GM23248 (cell line): ENCODE results near the gene MIEN1. TPM values are rescaled to one million over a fixed set of nuclear protein-coding genes. Genes with fewer than 3 reads are reported as not detected.
"Not testable (repeated sequence)": the region's sequence is repeated elsewhere in the genome, so short reads cannot be mapped to it uniquely, and the experiment has no call there.

Source experiments
- DNase-seq: peaks from one replicate; pipeline ENCODE4 v3.0.0-alpha.2; 2015
- H2AFZ ChIP-seq: fragments of 200-600 bp; sonication (generic); 2 replicates; pipeline ENCODE4 v1.6.1; 2016; ENCODE audit warnings: antibody characterized with exemption
- H3F3A ChIP-seq: fragments of 200-600 bp; sonication (generic); 2 replicates; pipeline ENCODE4 v1.6.1; 2016; ENCODE audit warnings: mild to moderate bottlenecking, antibody characterized with exemption, mixed run types; ENCODE audit not compliant: insufficient read depth
- H3K27ac ChIP-seq: fragments of 200-600 bp; sonication (generic); 2 replicates; pipeline ENCODE4 v1.5.1; 2016; ENCODE audit warnings: mild to moderate bottlenecking
- H3K27me3 ChIP-seq: fragments of 200-600 bp; sonication (generic); replicated peaks from 2 replicates; pipeline ENCODE4 v1.6.1; 2016; ENCODE audit warnings: mild to moderate bottlenecking; ENCODE audit not compliant: insufficient read depth
- H3K36me3 ChIP-seq: fragments of 200-600 bp; sonication (generic); 2 replicates; pipeline ENCODE4 v1.6.1; 2016; ENCODE audit warnings: low read depth, mild to moderate bottlenecking
- H3K4me1 ChIP-seq: fragments of 200-600 bp; sonication (generic); 2 replicates; pipeline ENCODE4 v1.6.1; 2016; ENCODE audit warnings: mild to moderate bottlenecking; ENCODE audit not compliant: insufficient read depth
- H3K4me2 ChIP-seq: fragments of 200-600 bp; sonication (generic); one replicate; pipeline ENCODE4 v1.6.1; 2016; ENCODE audit warnings: mild to moderate bottlenecking; ENCODE audit not compliant: unreplicated experiment
- H3K4me3 ChIP-seq: fragments of 200-600 bp; sonication (generic); 2 replicates; pipeline ENCODE4 v1.5.1; 2016; ENCODE audit warnings: mild to moderate bottlenecking
- H3K79me2 ChIP-seq: fragments of 200-600 bp; sonication (generic); 2 replicates; pipeline ENCODE4 v1.6.1; 2016; ENCODE audit warnings: mild to moderate bottlenecking; ENCODE audit not compliant: insufficient read depth
- H3K9ac ChIP-seq: fragments of 200-600 bp; sonication (generic); 2 replicates; pipeline ENCODE4 v1.6.1; 2016; ENCODE audit warnings: mild to moderate bottlenecking
- H3K9me2 ChIP-seq: fragments of 200-600 bp; sonication (generic); 2 replicates; pipeline ENCODE4 v1.6.1; 2016; ENCODE audit warnings: mixed run types, mild to moderate bottlenecking, moderate library complexity; ENCODE audit not compliant: insufficient read depth
- H3K9me3 ChIP-seq: fragments of 200-600 bp; sonication (generic); one replicate; pipeline ENCODE4 v1.6.1; 2017; ENCODE audit warnings: low read depth
- H4K20me1 ChIP-seq: fragments of 200-600 bp; sonication (generic); 2 replicates; pipeline ENCODE4 v1.6.0; 2016; ENCODE audit not compliant: insufficient read depth
- EZH2 ChIP-seq: fragments of 200-600 bp; sonication (generic); IDR thresholded peaks from 2 replicates; pipeline ENCODE4 v1.6.1; 2018; ENCODE audit warnings: antibody characterized with exemption, mild to moderate bottlenecking; ENCODE audit not compliant: insufficient read depth, poor library complexity, severe bottlenecking
- EZH2phosphoT487 ChIP-seq: fragments of 200-600 bp; sonication (generic); IDR thresholded peaks from 2 replicates; pipeline ENCODE4 v1.6.1; 2018; ENCODE audit warnings: antibody characterized with exemption, moderate library complexity, mild to moderate bottlenecking, low read depth; ENCODE audit not compliant: insufficient read depth
- WGBS, 2 experiments: methylation state at CpG; one replicate each; pipeline ENCODE4 v1.1.6; 2015 to 2017; ENCODE audit warnings: low lambda C conversion rate in 2 of 2, low coverage in 1 of 2; ENCODE audit errors: missing lambda C conversion rate in 2 of 2; 5-methylcytosine and 5-hydroxymethylcytosine counted together
- in situ Hi-C: fragments of 300-500 bp; cut with MboI; formaldehyde crosslinking; loops from 2 replicates; pipeline ENCODE4 v1.15.0; 2020
- polyA plus RNA-seq: library from polyadenylated mRNA; unstranded; fragments of >200 nt; fragmentation: Nextera tagmentation; extraction: Ambion mirVana; gene quantifications from 2 replicates; pipeline ENCODE4 v1.2.1, GENCODE V29; 2016
- total RNA-seq: library from RNA; depleted of rRNA; stranded (reverse); fragments of >200 nt; shearing (Covaris generic); gene quantifications from 2 replicates; pipeline ENCODE4 v1.2.3, GENCODE V29; 2014

Gene MIEN1
- total and polyA plus RNA-seq, 2 experiments from 2014 or later, result 33.6 to 85.4 TPM

DNA sequence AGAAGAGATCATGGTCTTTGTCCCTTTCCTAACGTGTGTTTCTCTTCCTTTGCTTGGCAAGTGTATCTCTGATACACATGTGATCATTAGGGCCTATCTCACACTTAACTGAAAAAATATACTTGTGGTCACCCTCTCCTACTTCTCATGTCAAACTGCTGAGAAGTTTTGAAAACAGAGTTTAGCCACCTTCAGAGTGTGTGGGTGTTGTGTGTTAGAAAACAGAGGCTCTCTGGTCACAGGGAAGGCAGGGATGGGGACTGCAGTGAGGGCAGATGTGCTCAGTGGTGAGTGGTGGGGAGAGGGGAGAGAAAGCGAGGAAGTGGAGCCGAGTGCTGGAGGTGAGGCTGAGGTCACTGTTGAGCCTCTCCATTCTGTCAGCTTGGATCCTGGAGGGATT is 36.8 kb upstream of the MIEN1 start:
- Histone ChIP-seq H3F3A (0 out of 2 replicates have a peak, but pooled peaks cover 9% of the 10 kb centered on the region), H3K4me3 (no peak overlapping the region), H3K27me3 (peaks cover 38% of the 10 kb centered on the region), H3K9ac (no peak overlapping the region), H4K20me1 (no peaks in the 10 kb centered on the region), H3K9me3 (no peaks in the 10 kb centered on the region), H2AFZ (no peak overlapping the region), H3K4me1 (peaks cover 12% of the 10 kb centered on the region), H3K27ac (no peak overlapping the region), H3K9me2 (no peaks in the 10 kb centered on the region), H3K79me2 (no peaks in the 10 kb centered on the region), H3K4me2 (no peak overlapping the region), H3K36me3 (no peaks in the 10 kb centered on the region)
- in situ Hi-C loops, result no loop called here
- 36 to 41% methylated on average over 3 of the region's 3 CpGs for WGBS, 2 experiments
- no peak for TF ChIP-seq EZH2phosphoT487
- no peak for DNase-seq

DNA sequence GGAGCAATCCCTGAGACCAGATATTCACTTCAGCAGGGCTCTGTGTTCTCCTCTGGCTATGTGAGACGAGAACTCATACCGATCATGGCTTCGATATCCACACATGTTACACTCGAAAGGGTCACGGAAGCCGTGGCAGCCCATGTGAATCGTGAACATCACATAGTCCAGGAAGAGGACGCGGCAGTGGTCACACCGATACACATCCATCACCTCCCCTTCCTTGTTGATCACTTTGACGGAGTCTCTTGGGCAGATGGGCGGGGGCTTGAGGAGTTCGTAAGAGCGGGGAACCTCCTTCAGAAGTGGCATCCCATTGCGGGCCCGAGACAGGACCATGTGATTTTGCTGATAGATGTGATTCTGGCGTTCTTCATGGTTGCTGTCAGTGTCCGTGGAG is 35.4 kb upstream of the MIEN1 start:
- Histone ChIP-seq H3K36me3 (no peaks in the 10 kb centered on the region), H3K4me1 (peaks cover 12% of the 10 kb centered on the region), H3K27ac (no peak overlapping the region), H3K4me3 (no peak overlapping the region), H4K20me1 (no peaks in the 10 kb centered on the region), H3K9me3 (no peaks in the 10 kb centered on the region), H3K79me2 (no peaks in the 10 kb centered on the region), H3K4me2 (no peak overlapping the region), H3K9ac (no peak overlapping the region), H3K27me3 (peaks cover 35% of the 10 kb centered on the region), H3F3A (0 out of 2 replicates have a peak, but pooled peaks cover 9% of the 10 kb centered on the region), H3K9me2 (no peaks in the 10 kb centered on the region), H2AFZ (no peak overlapping the region)
- DNase-seq, result no peak
- in situ Hi-C loops, result no loop called here
- TF ChIP-seq EZH2 (no peak), EZH2phosphoT487 (no peak)
- 74 to 75% methylated on average over 18 of the region's 18 CpGs for WGBS, 2 experiments

DNA sequence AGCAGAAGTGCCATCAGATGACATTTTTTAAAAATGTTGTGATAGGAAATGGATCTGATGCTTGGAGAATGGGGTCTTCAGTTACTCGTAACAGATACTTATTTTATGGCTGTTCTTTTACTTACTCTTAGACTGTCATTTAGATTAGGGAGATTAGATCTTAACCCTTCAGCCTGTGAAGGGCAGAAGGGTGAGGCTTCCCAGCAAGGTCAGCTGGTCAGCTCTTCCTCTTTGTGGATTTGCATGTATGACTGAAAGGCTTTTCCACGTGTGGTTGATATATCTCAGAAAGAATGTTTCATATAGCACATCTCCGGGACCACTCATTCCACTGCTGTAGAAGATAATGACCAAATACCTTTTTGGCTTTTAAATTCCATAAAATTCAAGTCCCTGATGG is 34.8 kb upstream of the MIEN1 start:
- H3K27ac ChIP-seq, result no peak overlapping the region
- H2AFZ ChIP-seq, result no peak overlapping the region
- H3K36me3 ChIP-seq, result no peaks in the 10 kb centered on the region
- WGBS, 2 experiments, result 54% methylated on average over 3 of the region's 3 CpGs
- no peaks in the 10 kb centered on the region for H3K9me3 ChIP-seq
- in situ Hi-C loops, result no loop called here
- H3K9ac ChIP-seq, result no peak overlapping the region
- no peaks in the 10 kb centered on the region for H3K79me2 ChIP-seq
- H3F3A ChIP-seq, result 0 out of 2 replicates have a peak, but pooled peaks cover 9% of the 10 kb centered on the region
- H4K20me1 ChIP-seq, result no peaks in the 10 kb centered on the region
- DNase-seq, result no peak
- peaks cover 12% of the 10 kb centered on the region for H3K4me1 ChIP-seq
- no peaks in the 10 kb centered on the region for H3K9me2 ChIP-seq
- H3K4me3 ChIP-seq, result no peak overlapping the region
- TF ChIP-seq EZH2 (no peak), EZH2phosphoT487 (no peak)
- H3K4me2 ChIP-seq, result no peak overlapping the region
- H3K27me3 ChIP-seq, result peaks cover 31% of the 10 kb centered on the region

- Histone ChIP-seq H3K27me3 (peaks cover 23% of the 10 kb centered on the region), H3K4me1 (peaks cover 12% of the 10 kb centered on the region)
- H3K9me3 ChIP-seq, H3K36me3 ChIP-seq, H3K4me3 ChIP-seq, in situ Hi-C loops, H3F3A ChIP-seq, H3K79me2 ChIP-seq, H3K9ac ChIP-seq, H3K9me2 ChIP-seq, H2AFZ ChIP-seq, H4K20me1 ChIP-seq, H3K27ac ChIP-seq, H3K4me2 ChIP-seq, DNase-seq: not testable (repeated sequence)
- WGBS, 2 experiments, result 53 to 71% methylated on average over 3 of the region's 3 CpGs
Measured at GRCh38 chr17:39764171-39764570, 33.8 kb upstream of the MIEN1 start.
